ENCODE measurements around the gene STX4.
A peak's percentile ranks its signal among the peaks of the same experiment; 100 is the strongest.
"Not testable (repeated sequence)": the region's sequence is repeated elsewhere in the genome, so short reads cannot be mapped to it uniquely, and the experiment has no call there.

STX4 gene

DNA sequence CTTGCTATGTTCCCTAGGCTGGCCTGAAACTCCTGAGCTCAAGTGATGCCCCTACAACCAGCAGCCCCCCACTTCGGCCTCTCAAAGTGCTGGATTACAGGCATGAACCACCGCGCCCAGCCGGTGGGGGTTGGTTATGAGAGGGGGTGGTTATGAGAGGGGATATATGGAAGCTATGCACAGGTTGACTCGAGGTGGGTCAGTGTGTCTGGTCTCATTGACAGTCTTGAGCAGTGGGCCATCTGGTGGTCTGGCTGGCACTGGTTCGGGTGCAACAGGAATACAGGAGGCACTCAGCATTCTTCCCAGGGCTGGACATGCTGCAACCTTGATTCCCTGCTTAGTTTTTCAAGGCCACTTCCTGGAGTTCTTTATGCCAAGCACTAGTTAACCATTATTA is 17.3 kb upstream of the STX4 start:
- Histone ChIP-seq H3K36me3 (no peaks in the 10 kb centered on the region), H3K4me3 (ENCODE audit: low read depth, low read length) (no peak overlapping the region), H3K9me3 (no peaks in the 10 kb centered on the region), H3K27me3 (peaks cover 9% of the 10 kb centered on the region), H3K4me1 (no peaks in the 10 kb centered on the region)
- DNase-seq = no peak
- TF ChIP-seq, protein P1, sequence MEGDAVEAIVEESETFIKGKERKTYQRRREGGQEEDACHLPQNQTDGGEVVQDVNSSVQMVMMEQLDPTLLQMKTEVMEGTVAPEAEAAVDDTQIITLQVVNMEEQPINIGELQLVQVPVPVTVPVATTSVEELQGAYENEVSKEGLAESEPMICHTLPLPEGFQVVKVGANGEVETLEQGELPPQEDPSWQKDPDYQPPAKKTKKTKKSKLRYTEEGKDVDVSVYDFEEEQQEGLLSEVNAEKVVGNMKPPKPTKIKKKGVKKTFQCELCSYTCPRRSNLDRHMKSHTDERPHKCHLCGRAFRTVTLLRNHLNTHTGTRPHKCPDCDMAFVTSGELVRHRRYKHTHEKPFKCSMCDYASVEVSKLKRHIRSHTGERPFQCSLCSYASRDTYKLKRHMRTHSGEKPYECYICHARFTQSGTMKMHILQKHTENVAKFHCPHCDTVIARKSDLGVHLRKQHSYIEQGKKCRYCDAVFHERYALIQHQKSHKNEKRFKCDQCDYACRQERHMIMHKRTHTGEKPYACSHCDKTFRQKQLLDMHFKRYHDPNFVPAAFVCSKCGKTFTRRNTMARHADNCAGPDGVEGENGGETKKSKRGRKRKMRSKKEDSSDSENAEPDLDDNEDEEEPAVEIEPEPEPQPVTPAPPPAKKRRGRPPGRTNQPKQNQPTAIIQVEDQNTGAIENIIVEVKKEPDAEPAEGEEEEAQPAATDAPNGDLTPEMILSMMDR (IDR thresholded peaks at IDR 0.05; ENCODE audit: low read depth, low read length) = peak; percentile 40

DNA sequence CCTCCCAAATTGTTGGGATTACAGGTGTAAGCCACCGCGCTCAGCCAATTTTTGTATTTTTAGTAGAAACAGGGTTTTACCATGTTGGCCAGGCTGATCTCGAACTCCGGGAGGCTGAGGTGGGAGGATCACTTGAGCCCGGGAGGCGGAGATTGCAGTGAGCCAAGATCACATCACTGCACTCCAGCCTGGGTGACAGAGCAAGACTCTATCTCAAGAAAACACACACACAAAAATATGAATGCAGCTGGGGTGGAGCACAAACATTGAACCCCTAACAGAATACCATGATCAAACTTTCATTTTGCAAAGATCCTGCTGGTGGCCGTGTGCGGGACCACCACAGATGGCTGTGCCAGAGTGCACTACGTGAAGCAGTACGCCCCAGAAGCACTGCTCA is 15.6 kb upstream of the STX4 start:
- not testable (repeated sequence) for DNase-seq; H3K27me3 ChIP-seq; H3K4me1 ChIP-seq; H3K9me3 ChIP-seq; H3K4me3 ChIP-seq (ENCODE audit: low read depth, low read length); H3K36me3 ChIP-seq

DNA sequence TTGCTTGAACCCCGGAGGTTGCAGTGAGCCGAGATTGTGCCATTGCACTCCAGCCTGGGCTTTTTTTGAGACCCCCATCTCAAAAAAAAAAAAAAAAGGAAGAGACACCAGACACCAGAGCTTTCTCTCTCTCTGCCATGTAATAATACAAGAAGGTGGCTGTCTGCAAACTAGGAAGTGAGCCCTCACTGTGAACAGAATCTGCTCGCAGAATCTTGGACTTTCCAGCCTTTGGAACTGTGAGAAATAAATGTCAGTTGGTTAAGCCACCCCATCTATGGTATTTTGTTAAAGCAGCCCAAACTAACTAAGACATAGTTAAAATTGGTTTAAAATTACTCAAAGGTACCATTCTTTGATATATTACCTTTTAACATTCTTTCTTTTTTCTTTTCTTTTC is 12.8 kb upstream of the STX4 start:
- no peaks in the 10 kb centered on the region for H3K9me3 ChIP-seq
- no peak overlapping the region for H3K4me3 ChIP-seq (ENCODE audit: low read depth, low read length)
- H3K4me1 ChIP-seq = no peaks in the 10 kb centered on the region
- DNase-seq = no peak
- no peaks in the 10 kb centered on the region for H3K36me3 ChIP-seq
- no peaks in the 10 kb centered on the region for H3K27me3 ChIP-seq
- TF ChIP-seq, protein P1 (IDR thresholded peaks at IDR 0.05; ENCODE audit: low read depth, low read length) = no peak

DNA sequence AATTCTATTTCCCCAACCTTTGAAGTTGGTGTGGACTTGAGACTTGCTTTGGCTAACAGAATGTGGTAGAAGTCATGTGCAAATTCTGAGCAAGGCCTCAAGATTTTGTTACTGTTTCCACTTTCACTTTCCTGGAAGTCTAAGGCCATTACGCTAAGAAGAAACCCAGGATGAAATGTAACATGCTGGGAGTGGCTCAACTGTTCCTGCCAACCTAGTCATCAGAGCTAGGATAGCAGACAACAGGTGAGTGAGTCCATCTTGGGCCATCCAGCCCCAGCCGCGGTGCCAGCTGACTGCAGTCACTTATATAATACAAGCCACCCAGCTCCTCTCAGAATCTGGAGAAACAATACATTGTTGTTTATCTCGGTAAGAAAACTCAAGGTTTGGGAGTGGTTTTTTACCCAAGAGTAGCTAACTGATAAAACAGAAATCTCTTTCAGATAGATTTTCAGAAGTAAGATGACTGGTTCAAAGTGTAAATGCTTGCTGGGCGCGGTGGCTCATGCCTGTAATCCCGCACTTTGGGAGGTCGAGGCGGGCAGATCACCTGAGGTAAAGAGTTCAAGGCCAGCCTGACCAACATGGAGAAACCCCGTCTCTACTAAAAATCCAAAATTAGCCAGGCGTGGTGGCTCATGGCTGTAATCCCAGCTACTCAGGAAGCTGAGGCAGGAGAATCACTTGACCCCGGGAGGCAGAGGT is 10.7 kb upstream of the STX4 start:
- TF ChIP-seq, protein P1 (IDR thresholded peaks at IDR 0.05; ENCODE audit: low read depth, low read length) = no peak
- no peaks in the 10 kb centered on the region for H3K9me3 ChIP-seq
- no peak for DNase-seq
- H3K27me3 ChIP-seq = no peaks in the 10 kb centered on the region
- no peaks in the 10 kb centered on the region for H3K4me1 ChIP-seq
- no peaks in the 10 kb centered on the region for H3K36me3 ChIP-seq
- no peak overlapping the region for H3K4me3 ChIP-seq (ENCODE audit: low read depth, low read length)

DNA sequence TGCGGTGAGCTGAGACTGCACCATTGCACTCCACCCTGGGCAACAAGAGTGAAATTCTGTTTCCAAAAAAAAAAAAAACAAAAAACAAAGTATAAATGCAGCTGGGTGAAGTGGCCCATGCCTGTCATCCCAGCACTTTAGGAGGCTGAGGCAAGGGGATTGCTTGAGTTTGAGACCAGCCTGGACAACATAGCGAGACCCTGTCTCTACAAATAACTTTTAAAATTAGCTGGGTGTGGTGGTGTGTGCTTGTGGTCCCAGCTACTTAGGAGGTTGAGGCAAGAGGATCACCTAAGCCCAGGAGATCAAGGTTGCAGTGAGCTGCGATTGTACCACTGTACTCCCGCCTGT is 10.1 kb upstream of the STX4 start:
- H3K9me3 ChIP-seq = no peaks in the 10 kb centered on the region
- H3K4me3 ChIP-seq (ENCODE audit: low read depth, low read length) = no peak overlapping the region
- no peaks in the 10 kb centered on the region for H3K36me3 ChIP-seq
- H3K27me3 ChIP-seq = no peaks in the 10 kb centered on the region
- no peaks in the 10 kb centered on the region for H3K4me1 ChIP-seq
- TF ChIP-seq, protein P1 (IDR thresholded peaks at IDR 0.05; ENCODE audit: low read depth, low read length) = no peak
- DNase-seq = no peak

DNA sequence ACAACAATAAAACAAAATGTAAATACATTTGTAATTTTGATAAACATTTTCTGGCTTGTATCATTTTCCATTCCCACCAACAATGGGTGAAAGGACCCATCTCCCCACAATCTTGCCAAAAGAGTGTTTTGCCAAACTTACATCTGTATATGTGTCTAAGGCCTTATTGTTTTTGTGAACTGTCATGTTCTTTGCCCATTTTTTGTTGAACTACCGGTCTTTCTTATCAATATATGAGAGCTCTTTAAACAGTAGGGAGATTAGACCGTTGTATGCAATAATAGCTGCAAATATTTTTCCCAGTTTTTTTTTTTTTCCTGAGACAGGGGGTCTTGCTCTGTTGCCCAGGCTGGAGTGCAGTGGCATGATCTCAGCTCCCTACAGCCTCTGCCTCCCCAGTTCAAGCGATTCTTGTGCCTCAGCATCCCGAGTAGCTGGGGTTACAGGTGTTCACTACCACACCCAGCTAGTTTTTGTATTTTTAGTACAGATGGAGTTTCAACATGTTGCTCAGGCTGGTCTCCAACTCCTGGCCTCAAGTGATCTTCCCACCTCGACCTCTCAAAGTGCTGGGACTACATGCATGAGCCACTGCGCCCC is 9.6 kb upstream of the STX4 start:
- Histone ChIP-seq H3K4me1 (no peaks in the 10 kb centered on the region), H3K27me3 (no peaks in the 10 kb centered on the region), H3K36me3 (no peaks in the 10 kb centered on the region), H3K9me3 (no peaks in the 10 kb centered on the region), H3K4me3 (ENCODE audit: low read depth, low read length) (no peak overlapping the region)
- no peak for DNase-seq
- TF ChIP-seq, protein P1 (IDR thresholded peaks at IDR 0.05; ENCODE audit: low read depth, low read length) = no peak
